GM10266 (cell line): ENCODE data around the gene EFNA2.

Source experiments
- DNase-seq: peaks from one replicate; pipeline ENCODE4 v3.0.0; 2012; ENCODE audit errors: extremely low spot score
- CTCF ChIP-seq: IDR thresholded peaks from 2 replicates; pipeline ENCODE4 v1.5.1; 2012; ENCODE audit warnings: mild to moderate bottlenecking, low read depth; ENCODE audit not compliant: control insufficient read depth, insufficient read depth; ENCODE audit errors: missing control alignments

EFNA2 gene

GRCh38 chr19:1272423-1273262 lies 13.0 kb upstream of the EFNA2 start:
- no peak for DNase-seq
- TF ChIP-seq CTCF, result no peak

DNA sequence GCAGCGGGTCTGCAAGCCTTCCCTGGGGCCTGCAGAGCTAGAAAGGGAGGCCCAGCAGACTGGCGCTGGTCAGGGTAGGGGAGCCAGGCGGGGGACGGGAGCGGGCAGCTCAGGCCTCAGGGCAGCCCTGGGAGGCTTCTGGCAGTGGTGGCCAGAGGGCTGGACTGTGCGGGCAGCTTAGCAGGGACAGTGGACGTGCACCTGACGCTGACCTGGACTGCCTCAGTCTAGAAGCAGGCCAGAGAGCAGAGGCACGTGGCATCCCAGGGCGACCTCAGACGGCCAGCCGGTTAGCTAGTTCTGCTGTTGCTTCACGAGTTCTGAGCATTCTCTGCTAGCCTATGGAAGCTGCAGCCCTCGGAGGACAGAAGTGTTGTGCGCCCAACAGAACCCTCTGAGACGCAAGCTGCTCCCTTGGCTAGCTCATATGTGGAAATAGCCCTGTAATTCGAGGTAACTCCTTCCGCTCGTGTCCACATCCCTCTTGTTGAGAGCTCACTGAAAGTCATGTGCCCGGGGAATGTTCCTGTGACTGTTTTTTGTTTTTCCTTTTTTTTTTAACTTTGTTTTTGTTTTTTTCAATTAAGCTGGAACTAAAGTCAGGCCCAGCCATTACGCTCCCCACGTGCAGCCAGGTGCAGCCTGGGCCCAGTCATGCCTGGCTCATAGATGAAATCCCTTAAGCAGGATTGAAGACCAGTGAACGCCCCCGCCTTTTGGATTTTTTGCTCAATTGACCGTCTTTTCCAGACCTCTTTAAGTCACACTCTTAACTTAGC lies 12.2 kb upstream of the EFNA2 start:
- no peak for DNase-seq
- TF ChIP-seq CTCF, result no peak

DNA sequence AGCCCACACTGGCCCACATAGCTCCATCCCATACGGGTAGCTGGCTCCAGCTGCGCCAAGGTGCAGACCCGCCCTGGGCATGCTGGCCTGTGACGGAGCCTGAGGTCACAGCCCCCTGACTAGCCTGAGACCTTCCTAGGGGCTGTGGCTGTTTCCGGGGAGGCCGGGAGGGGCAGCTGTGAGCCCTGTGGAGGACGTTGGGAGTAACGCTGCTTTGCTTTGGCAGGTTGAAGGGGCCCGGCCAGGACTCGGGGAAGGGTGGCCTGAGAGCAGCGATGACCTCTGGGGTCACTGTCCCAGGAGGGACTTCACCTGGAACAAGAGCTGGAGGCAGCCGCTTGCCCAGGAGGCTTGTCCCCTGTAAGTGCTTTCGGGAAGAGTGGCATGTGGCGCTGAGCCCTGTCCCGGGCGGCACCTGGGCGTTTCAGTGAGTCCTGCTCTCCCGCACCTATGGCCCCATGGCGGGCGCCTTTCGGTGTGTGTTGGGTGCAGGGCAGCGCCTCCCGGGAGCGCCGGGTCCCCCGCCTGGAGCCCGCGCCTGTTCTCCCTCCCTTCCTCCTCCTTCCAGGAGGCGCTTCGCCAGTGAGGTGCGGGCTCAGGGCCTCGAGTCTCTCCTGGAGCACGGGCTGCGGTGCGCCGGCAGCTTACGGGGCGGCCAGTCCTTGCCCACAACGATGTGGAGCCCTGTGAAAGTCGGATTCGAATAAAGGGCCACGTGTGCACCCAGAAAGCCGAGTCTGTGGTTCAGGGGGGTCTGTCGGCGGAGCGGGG lies 11.4 kb upstream of the EFNA2 start:
- DNase-seq, result no peak
- no peak for TF ChIP-seq CTCF

- no peak for DNase-seq
- TF ChIP-seq CTCF, result no peak
Measured at GRCh38 chr19:1274852-1275259, 10.8 kb upstream of the EFNA2 start.

GRCh38 chr19:1275260-1275975 lies 10.3 kb upstream of the EFNA2 start, which contains the start of gene FAM174C:
Gene FAM174C, plus strand, starts transcription at chr19:1275530. Its CDS starts 20 bp downstream, at chr19:1275550.
- no peak for TF ChIP-seq CTCF
- DNase-seq, result peak; percentile 98

DNA sequence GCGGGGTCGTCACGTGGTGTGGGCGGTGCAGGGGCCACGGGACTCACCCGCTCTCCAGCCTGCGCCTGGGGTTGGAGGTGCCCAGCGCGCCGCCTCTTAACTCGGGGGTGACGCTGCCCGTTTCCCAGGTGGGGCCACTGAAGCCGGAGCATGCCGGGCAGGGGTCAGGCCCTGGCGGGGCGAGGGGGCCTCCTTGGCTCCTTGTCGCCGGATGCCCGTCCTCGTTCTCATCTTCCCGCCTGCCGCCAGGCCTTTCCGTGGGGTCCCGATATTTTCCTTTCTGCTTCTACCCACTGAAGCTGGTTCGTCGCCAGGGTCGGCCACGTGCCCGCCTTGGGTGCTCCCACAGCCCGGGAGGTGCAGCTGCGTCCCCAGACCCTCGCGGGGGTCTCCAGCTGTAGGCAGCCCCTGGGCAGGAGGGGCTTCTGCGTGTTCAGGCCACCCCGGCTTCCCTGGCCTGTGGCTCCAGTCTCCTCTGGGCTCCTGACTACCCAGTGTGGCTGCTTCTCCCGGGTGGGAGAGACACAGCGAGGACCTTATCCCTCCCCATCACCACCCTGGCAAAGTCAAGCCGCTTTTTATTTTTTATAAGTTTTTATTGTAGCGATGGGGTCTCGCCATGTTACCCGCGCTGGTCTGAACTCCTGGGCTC lies 9.6 kb upstream of the EFNA2 start:
- no peak for DNase-seq
- TF ChIP-seq CTCF, result no peak
